Fibroblast of the aortic adventitia (primary cell): ENCODE results near the gene SEMA3A. TPM values are rescaled to one million over a fixed set of nuclear protein-coding genes. Genes with fewer than 3 reads are reported as not detected.

Source experiments
- DNase-seq: peaks from one replicate; pipeline ENCODE4 v3.0.0-alpha.2; 2010; ENCODE audit warnings: low read depth
- H3K4me3 ChIP-seq: 2 replicates; pipeline ENCODE4 v1.5.1; 2011; ENCODE audit warnings: low read depth, mild to moderate bottlenecking, control low read depth, low read length, moderate library complexity
- total RNA-seq: library from RNA; depleted of rRNA; stranded (reverse); fragments of >200 nt; gene quantifications from 2 replicates; pipeline ENCODE4 v1.2.3, GENCODE V29; 2012; ENCODE audit warnings: low replicate concordance
- TF ChIP-seq, protein P1 (sequence below): IDR thresholded peaks from 2 replicates; pipeline ENCODE4 v1.5.1; 2011; ENCODE audit warnings: mild to moderate bottlenecking, low read length, control low read depth, inconsistent platforms; ENCODE audit not compliant: insufficient read depth

SEMA3A gene
- total RNA-seq, 1 donor: 118 TPM

DNA sequence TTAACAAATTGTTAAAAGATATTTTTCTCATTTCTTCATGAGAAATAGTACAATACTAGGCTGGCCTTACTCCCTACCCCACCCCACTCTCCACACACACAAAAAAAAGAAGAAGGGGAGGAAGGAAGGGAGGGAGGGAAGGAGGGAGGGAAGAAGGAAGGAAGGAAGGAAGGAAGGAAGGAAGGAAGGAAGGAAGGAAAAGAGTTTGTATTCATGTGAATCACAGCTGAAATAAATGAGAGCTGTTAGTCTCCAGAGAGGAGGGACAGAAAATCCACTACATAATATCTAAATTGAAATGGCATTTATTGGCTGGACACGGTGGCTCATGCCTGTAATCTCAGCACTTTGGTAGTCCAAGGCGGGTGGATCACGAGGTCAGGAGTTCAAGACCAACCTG is 57.8 kb downstream of the SEMA3A start:
- no peak overlapping the region for H3K4me3 ChIP-seq
- TF ChIP-seq, protein P1, sequence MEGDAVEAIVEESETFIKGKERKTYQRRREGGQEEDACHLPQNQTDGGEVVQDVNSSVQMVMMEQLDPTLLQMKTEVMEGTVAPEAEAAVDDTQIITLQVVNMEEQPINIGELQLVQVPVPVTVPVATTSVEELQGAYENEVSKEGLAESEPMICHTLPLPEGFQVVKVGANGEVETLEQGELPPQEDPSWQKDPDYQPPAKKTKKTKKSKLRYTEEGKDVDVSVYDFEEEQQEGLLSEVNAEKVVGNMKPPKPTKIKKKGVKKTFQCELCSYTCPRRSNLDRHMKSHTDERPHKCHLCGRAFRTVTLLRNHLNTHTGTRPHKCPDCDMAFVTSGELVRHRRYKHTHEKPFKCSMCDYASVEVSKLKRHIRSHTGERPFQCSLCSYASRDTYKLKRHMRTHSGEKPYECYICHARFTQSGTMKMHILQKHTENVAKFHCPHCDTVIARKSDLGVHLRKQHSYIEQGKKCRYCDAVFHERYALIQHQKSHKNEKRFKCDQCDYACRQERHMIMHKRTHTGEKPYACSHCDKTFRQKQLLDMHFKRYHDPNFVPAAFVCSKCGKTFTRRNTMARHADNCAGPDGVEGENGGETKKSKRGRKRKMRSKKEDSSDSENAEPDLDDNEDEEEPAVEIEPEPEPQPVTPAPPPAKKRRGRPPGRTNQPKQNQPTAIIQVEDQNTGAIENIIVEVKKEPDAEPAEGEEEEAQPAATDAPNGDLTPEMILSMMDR: no peak
- no peak for DNase-seq

DNA sequence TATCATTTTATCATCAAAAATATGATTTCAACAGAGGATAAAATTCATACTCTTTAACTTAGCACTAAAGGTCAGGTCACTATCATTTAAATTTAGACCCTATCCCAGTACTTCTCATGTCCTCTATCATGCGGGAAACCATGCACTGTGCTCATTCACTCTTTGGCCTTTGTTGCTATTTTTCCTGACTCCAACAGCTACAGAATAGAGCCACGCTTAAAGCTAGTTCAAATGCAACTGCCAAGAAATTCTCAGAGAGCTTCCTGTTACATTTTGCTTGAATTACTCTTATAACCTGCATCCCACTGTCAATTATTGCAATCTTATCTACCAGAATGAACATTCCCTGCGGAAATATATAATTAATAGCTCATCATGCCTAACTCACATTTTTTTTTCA is 58.3 kb downstream of the SEMA3A start:
- TF ChIP-seq, protein P1: no peak
- peak; percentile 34 for DNase-seq
- H3K4me3 ChIP-seq: no peak overlapping the region

DNA sequence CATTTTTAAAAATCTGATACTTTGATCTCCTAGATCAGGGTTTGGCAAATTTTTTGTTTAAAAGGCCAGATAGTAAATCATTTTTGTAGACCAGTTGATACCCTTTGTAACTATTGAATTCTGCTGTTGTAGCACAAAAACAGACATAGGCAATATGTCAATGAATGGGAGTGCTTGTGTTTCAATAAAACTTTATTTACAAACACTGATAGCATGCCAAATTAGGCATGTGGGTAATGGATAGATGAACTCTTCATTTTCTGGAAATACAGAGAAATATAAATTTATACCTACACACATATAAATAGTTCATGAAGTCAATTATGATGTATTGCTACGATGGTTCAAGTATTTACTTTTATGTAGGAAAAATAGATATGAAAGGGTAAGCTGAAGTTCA is 60.4 kb downstream of the SEMA3A start:
- H3K4me3 ChIP-seq: no peak overlapping the region
- no peak for DNase-seq
- TF ChIP-seq, protein P1: no peak

DNA sequence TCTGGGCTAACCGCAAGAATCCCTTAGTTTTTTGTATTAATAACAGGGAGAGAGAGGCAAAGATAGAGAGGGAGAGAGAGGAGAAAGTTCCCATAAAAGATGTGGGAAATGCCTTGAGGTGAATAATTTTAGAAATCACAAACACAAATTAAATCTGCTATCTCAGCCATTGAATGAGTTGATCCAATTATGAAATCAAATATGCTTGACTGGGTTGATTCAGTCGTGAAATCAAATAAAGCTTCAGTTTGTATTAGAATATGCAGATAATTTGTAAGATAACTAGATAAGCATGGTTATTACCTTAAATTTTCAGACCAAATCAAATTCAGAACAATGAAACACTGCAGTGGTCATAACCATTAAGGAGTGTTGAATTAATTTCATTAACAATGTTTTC is 68.9 kb downstream of the SEMA3A start:
- no peak overlapping the region for H3K4me3 ChIP-seq
- DNase-seq: no peak

DNA sequence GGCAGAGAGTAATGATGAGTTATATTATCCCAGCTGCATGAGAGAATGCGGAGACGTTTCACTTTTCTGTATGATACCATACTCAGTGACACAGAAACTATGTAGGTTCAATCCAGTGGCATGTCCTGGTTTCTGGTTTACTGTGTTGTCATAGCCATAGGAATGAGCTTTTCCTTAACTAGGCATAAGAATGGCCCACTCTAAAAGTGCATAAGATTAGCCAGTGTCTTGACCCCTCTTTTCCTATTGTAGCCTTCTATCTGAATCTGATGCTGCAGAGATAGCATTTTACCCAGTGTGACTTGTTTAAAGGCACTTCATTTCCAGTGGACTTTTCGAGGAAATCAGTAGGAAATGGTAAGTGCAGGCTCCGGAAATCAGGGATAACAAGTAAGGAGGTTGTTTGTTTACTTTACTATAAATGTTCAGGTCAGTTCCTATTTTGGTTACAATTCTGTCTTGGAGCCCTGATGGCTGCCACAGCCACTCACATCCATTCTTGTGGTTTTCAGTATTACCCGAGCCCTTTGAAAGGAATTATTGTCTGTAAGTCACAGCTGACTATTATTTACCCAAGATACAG is 70.5 kb downstream of the SEMA3A start:
- DNase-seq: no peak
- TF ChIP-seq, protein P1: no peak
- no peak overlapping the region for H3K4me3 ChIP-seq

More for the DNA sequence above, 68.9 kb downstream of the SEMA3A start:
- TF ChIP-seq, protein P1: no peak

DNA sequence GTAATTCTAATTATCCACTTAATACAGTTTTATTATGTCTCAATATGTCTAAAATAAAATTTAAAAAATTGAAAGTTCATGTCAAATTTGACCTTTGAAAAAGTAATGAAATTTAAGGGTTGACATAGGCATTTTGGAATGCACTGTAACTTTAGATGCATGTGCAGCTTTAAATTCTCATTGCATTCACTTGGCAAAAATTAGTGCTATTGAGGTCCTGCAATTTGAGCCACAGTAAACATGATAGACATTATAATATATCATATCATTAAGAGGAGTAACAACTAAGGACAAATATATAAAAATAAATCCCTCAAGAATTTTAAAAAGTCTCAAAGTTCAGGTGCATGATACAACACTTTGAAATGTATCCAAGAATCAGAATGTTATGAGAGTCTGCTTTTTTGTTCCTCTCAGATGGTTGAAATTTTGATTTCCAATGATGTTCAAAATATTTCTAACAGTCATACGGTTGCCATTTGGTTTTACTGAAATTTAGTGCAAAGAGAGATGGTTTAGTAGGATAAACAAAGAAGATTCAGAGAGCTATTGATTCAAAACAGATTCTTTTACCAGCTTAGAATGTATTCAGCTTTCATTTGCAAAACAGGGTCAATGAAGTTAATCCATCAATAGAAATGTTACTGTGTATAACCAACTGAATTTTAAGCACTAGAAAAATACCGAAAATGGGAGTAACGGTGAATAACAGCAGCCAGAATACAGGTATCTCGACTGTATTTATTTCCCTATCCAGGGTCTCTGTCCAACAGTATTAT is 71.8 kb downstream of the SEMA3A start:
- no peak for DNase-seq
- TF ChIP-seq, protein P1: no peak
- H3K4me3 ChIP-seq: no peak overlapping the region
